GM18499 (cell line): ENCODE results near the gene NCKAP5.

ENCODE experiments used
- ATAC-seq: cut with Tn5 transposase; IDR thresholded peaks from one replicate; pipeline ENCODE4 v1.9.1; 2021; ENCODE audit warnings: moderate number of reproducible peaks; ENCODE audit not compliant: insufficient read depth, unreplicated experiment

Gene NCKAP5

GRCh38 chr2:133411101-133411500 lies 157.2 kb downstream of the NCKAP5 start:
- no peak for ATAC-seq

- no peak for ATAC-seq
Observed at GRCh38 chr2:133409581-133410285, 158.5 kb downstream of the NCKAP5 start.

GRCh38 chr2:133408671-133409070 lies 159.6 kb downstream of the NCKAP5 start:
- ATAC-seq = no peak

GRCh38 chr2:133407341-133407740 lies 160.9 kb downstream of the NCKAP5 start:
- ATAC-seq = no peak

- ATAC-seq = no peak
Observed at GRCh38 chr2:133405252-133405651, 163.0 kb downstream of the NCKAP5 start.

- ATAC-seq = no peak
Observed at GRCh38 chr2:133400411-133400810, 167.9 kb downstream of the NCKAP5 start.

- no peak for ATAC-seq
Observed at GRCh38 chr2:133393895-133394294, 174.4 kb downstream of the NCKAP5 start.

- no peak for ATAC-seq
Observed at GRCh38 chr2:133390156-133390555, 178.1 kb downstream of the NCKAP5 start.

- ATAC-seq = no peak
Observed at GRCh38 chr2:133389569-133389968, 178.7 kb downstream of the NCKAP5 start.

- ATAC-seq = no peak
Observed at GRCh38 chr2:133382566-133382965, 185.7 kb downstream of the NCKAP5 start.

- no peak for ATAC-seq
Observed at GRCh38 chr2:133380991-133381390, 187.3 kb downstream of the NCKAP5 start.

GRCh38 chr2:133378928-133379549 lies 189.2 kb downstream of the NCKAP5 start:
- ATAC-seq = no peak

- no peak for ATAC-seq
Observed at GRCh38 chr2:133378386-133378785, 189.9 kb downstream of the NCKAP5 start.

GRCh38 chr2:133377599-133377998 lies 190.7 kb downstream of the NCKAP5 start:
- ATAC-seq = no peak

- ATAC-seq = no peak
Observed at GRCh38 chr2:133377021-133377481, 191.2 kb downstream of the NCKAP5 start.

- no peak for ATAC-seq
Observed at GRCh38 chr2:133374781-133375180, 193.5 kb downstream of the NCKAP5 start.

- ATAC-seq = no peak
Observed at GRCh38 chr2:133371286-133371685, 197.0 kb downstream of the NCKAP5 start.

GRCh38 chr2:133369901-133370658 lies 198.2 kb downstream of the NCKAP5 start:
- ATAC-seq = no peak

- ATAC-seq = no peak
Observed at GRCh38 chr2:133365117-133365516, 203.1 kb downstream of the NCKAP5 start.

- no peak for ATAC-seq
Observed at GRCh38 chr2:133364636-133365035, 203.6 kb downstream of the NCKAP5 start.

GRCh38 chr2:133363884-133364283 lies 204.4 kb downstream of the NCKAP5 start:
- no peak for ATAC-seq
